Endometrium (tissue), 2 donors: ENCODE results near the gene CRACDL.
"Not testable (repeated sequence)": the region's sequence is repeated elsewhere in the genome, so short reads cannot be mapped to it uniquely, and the experiment has no call there.

Experiments used
- FAIRE-seq: peaks from 2 replicates; lab custom pipeline; 2012; peaks lifted over from hg19 to GRCh38; lab: Jason Lieb, UNC
- donor health status: control.
- donor health status: control.

CRACDL gene

DNA sequence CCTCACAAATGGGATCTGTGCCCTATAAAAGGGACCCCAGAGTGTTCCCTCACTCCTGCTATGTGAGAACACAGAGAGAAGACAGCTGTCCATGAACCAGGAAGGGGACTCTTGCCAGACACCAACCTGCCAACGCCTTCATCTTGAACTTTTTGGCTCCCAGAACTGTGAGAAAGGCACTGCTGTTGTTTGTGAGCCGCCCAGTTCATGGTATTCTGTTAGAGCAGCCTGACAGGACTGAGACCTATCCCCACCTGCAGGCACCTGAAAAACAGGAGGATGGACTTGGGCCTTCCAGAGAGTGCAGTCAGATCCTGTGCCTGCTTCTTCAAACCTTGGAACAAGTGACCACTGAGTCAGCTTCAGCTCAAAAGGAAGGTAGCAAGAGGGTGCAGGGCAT lies 51.4 kb downstream of the CRACDL start:
- FAIRE-seq, result no peak

DNA sequence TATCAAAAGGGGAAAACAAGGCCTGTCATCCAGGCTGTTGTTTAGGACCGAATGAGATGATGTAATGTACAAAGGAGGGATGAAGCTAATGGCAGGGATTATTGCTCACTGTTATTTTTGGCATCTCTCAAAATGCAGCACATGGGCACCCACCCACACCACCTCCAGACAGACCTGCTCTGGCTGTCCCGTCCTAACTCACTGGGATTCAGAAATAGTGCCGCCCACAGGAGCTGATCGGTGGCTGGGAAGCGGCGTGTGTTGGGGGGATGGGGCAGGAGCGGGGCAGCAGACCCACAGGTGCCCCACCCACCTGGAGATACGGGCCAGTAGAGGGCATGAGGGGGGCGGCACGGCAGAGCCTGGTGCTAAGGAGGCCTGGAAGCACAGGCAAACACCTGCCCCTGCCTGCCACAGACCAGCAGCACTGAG lies 52.2 kb downstream of the CRACDL start:
- FAIRE-seq, result no peak

DNA sequence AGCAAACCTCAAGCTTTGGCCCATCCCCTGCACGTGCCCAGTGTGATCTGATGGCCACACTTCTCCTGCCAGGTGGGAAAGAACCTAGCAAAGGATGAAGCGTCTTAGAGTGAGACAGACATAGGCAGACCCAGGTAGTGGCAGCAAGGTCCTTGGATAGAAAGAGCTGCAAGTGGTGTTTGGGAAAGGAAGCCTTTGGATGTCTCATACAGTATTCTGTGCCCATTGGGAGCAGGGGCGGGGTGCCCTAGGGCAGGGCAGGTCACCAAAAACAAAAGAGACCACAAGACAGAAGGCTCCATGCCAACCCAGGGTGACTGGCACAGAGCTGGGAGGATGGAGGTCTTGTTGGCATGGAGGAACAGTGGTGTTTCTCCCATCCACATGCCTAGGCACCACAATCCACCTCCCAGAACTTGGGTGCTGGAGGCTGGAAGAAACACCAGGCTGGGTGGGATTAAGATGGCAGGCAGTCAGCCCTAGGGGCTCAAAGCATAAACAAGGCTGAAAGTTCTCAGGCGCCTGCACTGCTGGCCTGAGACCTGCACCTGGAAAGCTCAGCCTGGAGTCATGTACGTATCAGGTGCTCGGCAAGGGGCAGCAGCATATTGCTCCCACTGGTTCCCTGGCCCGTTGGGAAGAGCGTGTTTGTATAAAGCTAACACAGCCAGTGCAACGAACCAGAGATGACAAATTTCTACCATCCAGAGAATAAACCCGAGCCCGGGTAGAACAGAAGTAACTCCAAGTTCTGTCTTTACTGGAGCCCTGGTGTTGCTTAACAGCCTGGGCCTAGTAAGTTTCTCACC lies 52.9 kb downstream of the CRACDL start:
- no peak for FAIRE-seq

DNA sequence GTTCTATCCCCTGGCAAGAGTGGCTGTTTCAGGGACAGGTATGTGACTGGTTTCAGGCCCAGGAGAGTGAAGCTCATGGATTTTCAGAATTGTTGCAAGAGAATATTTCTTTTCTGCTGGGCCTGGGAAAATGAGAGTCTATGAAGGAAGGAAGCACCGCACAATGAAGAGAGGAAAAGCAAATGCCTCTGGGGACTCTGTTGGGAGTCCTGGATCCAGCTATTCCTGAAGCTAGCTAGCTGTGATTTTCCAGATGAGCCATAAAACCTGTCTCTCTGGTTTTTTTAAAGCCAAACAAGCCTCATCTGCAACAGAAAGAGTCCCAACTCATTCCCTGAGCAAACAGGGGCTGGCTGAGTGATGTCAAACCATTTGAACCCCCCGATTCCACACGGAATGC lies 53.7 kb downstream of the CRACDL start:
- no peak for FAIRE-seq

DNA sequence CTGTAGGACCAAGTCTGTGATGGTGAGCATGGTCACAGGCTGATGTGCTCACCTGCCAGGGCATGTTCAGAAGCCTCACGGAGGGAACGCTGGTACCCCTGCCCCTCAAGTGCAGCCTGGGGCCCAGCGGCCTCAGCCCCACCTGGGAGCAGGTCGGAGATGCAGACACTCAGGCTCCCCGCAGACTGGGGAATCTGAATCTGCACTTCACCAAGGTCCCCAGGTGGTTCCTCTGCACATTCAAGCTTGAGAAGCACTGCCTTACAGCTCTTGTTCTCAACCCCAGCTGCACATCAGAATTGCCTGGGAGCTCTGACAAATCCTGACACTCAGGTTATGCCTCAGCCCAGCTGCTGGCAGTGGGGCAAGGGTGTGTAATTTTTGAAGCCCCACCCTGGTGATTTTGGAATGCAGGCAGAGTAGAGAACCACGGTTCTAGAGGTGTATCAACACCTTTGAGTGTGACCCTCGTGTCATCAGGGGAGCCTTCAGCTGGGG lies 54.8 kb downstream of the CRACDL start:
- no peak for FAIRE-seq

DNA sequence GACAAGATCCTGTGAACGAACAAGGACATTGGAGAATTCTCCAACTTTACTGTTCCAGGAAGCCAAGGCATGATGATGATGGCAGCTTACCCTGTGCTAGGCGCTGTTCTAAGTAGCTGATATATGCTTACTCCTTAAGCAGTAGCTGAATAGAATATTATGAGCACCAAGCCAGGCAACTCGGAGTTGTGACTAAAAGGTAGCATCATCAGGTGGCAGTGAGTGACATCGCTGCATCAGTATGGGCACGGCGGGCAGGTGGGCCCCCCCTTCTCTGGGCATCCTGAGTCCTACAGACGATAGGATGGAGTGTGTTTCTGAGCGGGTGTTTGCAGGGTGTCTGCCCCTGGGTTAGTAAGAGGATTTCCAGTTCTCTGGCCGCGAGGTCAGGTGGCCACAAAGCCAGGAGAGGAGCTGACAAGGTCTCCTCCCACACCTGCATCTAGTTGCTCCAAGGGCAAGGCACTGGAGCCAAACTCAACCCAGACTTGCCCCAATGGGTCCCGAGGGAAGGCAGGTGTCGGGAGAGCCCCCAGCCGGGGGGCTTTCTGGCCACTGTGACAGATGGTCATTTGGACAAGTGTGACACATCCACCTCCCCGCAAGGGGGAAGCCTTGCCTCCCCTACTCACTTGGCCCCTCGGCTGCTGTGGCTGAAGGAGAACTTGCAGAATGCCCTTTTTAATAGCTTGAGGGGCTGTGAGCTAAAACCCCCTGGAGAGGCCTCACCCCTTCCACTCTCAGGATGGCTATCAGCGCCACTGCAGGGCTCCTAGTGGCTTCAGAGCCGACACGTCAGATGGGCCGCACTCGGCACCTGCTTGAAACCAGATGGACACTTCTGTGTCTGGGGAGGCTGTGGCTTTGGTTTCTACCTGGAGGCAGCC lies 55.5 kb downstream of the CRACDL start:
- no peak for FAIRE-seq

DNA sequence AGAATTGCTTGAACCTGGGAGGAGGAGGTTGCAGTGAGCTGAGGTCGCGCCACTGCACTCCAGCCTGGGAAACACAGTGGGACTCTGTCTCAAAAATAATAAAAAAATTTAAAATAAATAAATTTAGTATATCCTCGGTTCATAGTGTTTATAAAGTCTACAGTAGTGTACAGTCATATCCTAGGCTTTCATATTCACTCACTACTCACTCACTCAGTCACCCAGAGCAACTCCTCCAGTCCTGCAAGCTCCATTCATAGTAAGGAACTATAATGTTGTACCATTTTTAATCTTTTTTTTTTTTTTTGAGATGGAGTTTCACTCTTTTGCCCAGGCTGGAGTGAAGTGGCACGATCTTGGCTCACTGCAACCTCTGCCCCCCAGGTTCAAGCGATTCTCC lies 58.4 kb downstream of the CRACDL start:
- FAIRE-seq, result not testable (repeated sequence)

DNA sequence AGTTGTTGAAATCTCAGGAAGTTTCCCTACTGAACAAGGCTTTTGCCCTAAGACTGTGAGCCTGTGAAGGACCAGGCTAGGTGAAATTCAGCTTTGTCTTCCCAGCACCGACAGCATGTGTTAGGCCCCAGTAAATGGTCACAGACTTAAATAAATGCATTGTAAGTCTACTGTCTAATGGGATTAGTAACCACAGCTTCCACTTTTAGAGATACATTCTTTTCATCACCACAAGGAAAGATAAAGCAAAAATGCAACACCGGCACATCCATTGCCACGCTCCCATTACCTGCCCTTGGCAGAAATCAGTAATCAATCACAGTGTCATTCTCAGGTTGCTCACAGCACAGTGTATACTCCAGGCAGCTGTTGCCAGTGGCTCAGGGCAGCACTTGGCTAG lies 59.3 kb downstream of the CRACDL start:
- FAIRE-seq, result no peak

DNA sequence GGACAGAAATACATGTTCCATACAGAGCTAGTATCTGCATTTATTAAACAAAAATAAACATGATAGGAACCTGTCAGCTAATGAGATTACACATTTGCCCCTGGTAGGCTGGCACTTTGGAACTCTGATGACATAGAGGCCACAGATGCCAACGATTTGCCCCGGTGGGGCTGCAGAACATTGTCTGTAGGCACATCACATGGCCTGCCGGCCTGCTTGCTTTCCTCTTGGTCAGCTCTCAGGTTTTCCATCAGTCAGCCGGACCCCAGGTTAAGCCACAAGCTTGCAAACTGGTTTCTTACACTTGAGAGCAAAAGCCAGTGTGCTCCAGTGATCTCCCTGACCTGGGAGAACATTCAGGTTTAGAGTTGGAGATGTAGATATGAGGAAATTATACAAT lies 60.3 kb downstream of the CRACDL start:
- no peak for FAIRE-seq

DNA sequence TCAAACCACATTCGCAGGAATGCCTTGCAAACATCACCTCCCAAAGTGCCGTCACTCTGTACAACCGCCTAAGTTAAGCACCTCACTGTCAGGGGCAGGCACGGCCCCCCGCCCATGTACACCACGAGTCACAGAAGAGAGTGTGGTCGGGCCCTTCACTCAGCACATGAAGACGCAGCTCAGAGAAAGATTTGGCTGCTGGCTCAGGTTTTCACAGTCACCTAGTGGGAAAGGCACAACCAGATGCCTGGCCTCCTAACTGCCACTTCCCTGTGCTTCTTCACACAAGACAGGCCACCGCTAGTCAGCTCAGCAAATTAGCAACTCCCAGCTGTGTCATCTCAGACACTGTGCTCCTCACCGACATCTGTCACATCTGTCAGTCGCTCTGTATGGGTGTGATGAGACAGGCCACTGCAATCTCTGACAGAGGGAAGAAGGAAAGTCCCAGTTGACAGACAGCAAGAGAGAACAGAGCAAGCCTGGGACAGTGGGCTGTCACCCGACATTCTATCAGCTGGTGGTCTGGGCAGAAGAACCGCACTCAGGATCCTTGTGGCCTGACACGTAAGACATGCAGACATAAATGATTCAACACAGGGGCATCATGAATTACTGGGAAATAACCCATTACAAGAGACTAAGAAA lies 60.8 kb downstream of the CRACDL start:
- FAIRE-seq, result no peak

DNA sequence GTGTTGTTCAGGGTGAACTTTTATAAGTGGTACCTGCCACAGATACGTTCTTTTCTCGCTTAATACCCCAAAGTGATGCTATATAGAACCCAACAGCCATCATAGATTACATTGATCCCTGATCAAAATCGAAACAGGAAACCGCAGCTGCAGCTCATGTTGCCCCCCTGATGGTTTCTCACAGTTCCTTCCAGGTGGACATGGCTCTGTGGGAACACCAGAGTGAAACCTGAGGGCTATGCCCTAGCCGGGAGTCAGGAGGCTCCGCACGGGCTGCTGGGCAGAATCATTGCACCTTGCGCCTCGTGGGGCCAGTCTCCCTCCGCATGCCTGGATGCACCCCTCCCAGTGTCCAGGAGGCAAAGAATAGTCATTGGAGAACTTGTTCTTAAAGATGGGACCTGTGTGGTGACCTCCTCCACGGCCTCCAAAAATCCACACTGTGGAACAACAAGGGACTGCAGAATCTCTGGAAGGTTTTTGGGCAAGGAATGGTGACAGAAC lies 61.8 kb downstream of the CRACDL start:
- FAIRE-seq, result no peak

DNA sequence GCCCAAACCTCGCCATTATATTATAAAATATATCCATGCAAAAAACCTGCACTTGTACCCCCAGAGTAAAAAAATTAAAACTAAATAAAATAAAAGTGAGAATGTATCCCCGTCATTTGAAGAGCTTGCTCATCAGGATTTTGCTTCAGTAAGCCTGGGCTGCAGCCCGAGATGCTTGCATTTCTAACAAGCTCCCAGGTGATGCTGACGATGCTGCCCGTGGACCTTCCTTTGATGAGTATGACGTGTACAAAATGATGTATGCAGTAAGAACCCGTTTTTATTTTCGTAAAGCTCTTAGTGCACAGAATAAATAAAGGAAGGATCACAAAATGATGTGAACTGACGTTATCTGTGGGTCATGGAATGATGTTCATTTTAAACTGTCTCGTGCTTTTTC lies 63.5 kb downstream of the CRACDL start:
- no peak for FAIRE-seq

DNA sequence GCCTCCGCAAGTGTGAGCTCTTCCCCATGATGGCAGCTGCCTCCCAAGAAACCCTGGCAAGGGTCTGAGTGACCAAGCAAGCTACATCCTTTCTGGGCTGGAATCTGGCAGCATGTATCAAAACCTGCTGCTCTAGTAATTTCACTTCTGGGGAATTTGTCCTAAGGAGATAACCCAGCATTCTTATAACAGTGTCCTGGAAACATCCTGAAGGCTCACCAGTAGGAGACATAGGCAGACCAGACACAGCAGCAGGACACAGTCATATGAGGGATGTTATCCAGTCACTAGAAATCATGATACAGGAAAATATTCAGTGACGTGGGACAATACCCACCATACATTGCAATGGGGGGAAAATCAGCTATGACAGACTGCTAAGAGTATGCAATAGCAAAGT lies 64.5 kb downstream of the CRACDL start:
- no peak for FAIRE-seq

DNA sequence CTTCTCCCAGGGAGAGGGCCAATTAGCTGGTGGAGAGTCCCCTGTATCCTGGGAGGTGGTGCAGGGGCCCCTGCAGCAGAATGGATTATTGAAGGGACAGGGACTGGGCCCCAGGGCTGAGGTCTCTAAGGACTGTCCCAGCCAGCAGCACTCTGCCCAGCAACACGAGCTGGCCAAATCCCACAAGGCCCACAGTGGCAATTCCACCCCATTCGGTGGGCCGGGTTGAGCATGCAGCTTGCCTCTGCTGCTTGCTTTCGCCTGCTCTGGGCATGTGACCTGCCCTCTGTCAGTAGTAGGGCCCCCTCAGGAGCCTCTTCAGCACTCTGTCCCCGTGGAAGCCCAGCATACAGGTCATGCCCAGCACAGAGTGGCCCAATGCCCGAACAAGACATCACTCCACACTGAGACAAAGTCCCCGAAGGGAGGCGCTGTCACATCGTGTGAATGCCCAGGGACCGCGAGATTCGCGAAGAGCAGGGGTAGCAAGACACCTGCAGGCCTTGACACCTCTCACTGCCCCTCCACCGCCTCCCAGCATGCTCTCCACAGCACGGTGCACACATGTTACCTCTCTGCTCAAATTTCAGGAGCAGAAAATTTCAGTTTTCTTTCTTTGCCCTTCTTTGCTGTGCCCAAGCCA lies 65.4 kb downstream of the CRACDL start:
- no peak for FAIRE-seq

DNA sequence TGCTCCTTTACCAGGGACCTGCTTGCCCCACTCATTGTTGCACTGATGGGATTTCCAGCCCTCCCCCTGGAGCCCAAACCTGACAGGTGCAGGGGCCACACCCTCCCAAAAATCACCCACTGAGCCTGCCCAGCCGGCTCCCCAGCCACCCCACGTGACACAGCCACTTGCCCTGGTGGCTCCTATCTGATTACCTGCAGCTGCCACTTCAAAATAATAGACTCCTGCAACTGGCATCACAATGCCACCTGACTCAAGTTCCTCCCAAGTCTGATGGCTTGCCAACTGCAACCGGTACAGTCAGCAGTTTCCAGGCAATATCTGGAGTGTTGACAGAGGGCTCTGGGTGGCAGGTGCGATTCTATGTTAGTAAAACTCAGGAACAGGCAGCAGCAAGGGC lies 66.2 kb downstream of the CRACDL start:
- no peak for FAIRE-seq

DNA sequence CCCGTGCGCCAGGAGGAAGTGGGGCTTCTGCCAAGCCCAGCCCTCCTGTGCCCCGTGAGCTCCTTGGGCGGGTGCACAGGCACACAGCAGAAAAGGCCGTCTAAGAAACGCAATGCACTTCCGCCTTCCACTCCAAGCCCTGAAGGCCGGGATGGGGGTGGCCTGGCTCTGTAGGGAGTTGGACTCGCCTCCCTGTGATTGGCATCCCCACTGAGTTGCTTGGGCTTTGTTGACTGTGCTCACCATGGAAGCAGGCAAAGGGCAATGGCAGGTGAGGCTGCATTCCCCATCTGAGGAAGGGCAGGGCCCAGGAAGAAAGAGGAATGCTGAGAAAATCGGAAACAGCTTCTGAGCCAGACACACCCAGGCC lies 66.8 kb downstream of the CRACDL start:
- no peak for FAIRE-seq

DNA sequence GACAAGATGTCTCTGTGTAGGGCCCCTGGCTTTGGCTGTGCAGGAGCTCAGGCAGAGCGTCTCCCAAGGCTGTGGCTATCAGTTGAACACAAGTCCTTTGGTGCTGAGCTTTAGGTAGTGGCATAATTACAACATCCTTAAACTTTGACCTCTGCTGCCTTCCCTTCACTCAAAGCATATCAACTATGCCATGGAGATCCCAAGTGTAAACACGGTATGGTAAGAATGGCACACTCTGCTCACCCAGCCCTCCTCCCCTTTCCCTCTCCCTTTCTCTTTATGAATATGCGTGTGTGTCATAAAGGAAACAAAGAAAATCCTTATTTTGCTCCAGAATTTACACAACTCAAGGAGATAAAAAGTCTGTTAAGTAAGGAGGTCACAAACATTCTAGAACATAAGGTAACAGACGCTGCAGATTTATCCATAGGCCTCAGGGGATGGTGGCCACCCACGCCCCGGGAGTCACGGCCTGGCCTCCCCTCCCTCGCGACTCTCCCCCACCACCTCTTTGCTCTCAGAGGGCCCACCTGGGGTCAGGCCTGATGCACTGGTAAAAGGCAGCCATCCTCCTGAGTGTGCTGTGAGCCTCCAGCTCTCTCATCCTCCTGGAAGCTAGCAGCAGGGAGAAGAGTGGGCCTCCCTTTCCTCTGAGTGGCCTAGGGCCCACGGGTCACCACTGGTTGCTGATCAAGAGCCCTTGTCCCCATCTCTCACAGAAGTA lies 67.3 kb downstream of the CRACDL start:
- FAIRE-seq, result no peak

DNA sequence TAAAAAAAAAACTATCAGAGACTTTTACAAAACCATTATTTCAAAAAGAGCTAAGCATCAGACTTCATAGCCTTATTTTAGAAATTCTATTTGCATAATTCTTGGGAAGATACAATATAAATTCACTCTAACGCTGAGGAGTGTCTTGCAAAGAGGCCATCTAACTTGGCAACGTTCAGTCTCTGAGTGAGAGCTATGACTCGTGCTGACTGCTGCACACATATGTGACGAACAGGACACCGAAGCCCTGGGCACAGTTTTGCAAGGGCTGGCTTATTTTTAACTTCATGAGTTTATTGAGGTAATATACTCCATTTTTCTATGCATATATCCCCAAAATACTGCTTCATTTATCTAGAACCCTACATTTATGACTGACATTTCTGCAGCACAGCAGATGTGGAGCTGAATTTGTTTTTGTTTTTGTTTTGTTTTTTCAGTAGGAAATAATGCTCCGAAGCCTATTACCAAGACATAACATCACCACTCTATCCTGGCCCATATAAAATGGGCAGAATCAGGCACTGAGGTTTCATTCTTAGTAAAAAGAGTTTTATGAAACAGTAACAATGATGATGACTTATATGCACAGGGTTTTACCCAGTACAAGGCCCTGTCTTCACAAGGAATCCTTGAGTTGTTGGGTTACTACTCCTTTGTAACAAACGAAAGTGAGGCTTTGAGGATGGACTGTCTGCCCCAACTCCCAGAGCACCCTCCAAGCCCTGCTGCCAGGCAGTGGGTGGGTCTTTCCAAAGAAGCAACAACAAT lies 68.3 kb downstream of the CRACDL start:
- FAIRE-seq, result no peak

DNA sequence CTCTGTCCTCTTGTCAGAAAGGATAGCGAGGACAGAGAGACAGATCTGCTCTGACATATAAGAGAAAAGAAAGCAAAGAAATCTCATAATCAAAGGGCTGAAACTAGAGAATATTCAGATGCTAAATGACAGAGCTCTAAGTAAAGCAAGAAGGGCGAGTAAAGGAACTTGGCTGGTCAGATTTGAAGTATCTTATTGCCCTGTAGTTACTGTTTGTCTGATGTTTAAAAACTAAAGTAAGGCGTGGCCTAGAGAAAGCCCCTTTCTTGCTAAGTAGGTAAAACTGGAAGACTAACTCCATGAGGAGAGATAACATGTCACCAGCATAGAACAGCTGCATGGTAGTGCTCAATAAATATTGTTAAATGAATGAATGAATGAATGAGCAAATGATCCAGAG lies 70.0 kb downstream of the CRACDL start:
- FAIRE-seq, result no peak

DNA sequence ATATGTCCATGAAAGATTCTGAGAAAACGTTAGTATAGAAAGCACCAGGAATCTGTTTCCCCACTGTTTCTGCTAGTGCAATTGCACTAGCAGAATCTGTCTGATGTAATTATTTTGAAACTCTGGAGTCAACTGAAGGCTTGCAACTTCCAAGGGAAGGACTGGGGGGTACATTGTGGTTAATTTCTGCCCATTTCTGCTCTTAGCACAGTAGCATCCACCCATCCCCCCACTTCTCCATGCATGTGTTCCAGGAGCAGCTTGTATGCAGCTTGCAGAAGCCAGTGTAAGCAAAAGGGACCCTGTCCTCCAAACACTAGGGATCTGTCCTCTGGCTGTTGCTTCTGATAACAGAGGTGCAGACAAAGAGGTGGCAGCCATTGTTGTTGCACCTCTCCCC lies 74.4 kb downstream of the CRACDL start:
- no peak for FAIRE-seq

DNA sequence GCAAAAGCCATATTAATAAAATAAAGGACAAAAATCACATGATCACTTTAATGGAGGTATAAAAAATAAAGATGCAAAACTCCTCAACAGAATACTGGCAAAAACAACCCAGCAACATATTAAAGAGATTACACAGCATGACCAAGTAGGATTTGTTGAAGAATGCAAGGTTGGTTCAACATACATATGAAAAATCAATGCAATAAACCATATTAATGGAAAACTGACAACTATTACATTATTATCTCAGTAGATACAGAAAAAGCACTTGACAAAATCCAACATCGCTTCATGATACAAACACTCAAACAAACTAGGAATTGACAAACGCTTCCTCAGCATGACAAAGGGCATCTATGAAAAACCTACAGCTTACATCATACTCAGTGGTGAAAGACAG lies 76.7 kb downstream of the CRACDL start:
- no peak for FAIRE-seq
